Loucy (cell line): ENCODE measurements around the gene SPP2.

Experiments used
- CTCF ChIP-seq: fragments of 200-600 bp; sonication (generic); conservative IDR thresholded peaks from 2 replicates; pipeline ENCODE4 v1.5.1; 2014; ENCODE audit warnings: mild to moderate bottlenecking, antibody characterized with exemption, low read length
- EZH2phosphoT487 ChIP-seq: fragments of 200-600 bp; IDR thresholded peaks from 2 replicates; pipeline ENCODE4 v1.6.1; 2018; ENCODE audit warnings: antibody characterized with exemption, mild to moderate bottlenecking, moderate library complexity, borderline replicate concordance

GRCh38 chr2:234111523-234111922 is 61.0 kb downstream of the SPP2 start:
- TF ChIP-seq CTCF, result no peak
- no peak for TF ChIP-seq EZH2phosphoT487
